K562 (cell line): ENCODE data around the gene TRIM36. TPM values are rescaled to one million over a fixed set of nuclear protein-coding genes. Genes with fewer than 3 reads are reported as not detected.

Source experiments
- ATAC-seq: fragments of 200-7000 bp; cut with Tn5 transposase; 3 replicates; pipeline ENCODE4 v1.9.1; 2020; ENCODE audit warnings: moderate library complexity
- BruUV-seq: library from RNA; stranded (reverse); fragments of 400-500 nt; replicated peaks from 2 replicates; lab custom pipeline; 2021; lab: Mats Ljungman, UMichigan
- CTCF ChIA-PET: fragments of 300-600 bp; formaldehyde crosslinking; extraction: SDS; loops from one replicate; lab custom pipeline; 2021; ENCODE audit warnings: low intra/inter-chr PET ratio; lab: Yijun Ruan, JAX
- POLR2A ChIA-PET: fragments of 300-600, 350-650 bp; sonication (Branson Sonifier 250); formaldehyde crosslinking; extraction: SDS; loops from one replicate; lab custom pipeline; 2021; ENCODE audit warnings: antibody characterized with exemption, inconsistent platforms; lab: Yijun Ruan, JAX
- DNase-seq, 4 experiments: peaks; one replicate each; pipeline versions ENCODE4 v3.0.0 to v3.0.0-alpha.2; 2011 to 2018; ENCODE audit warnings: low spot score in 3 of 4, mixed read lengths in 3 of 4; ENCODE audit errors: extremely low read depth in 1 of 4
- FAIRE-seq: peaks from 2 replicates; lab custom pipeline; 2011; peaks lifted over from hg19 to GRCh38; lab: Jason Lieb, UNC
- H2AFZ ChIP-seq: 2 replicates; pipeline ENCODE4 v1.6.0; 2011; ENCODE audit warnings: low read depth, low read length, control low read depth, inconsistent platforms
- H3K27ac ChIP-seq: fragments of 200-600 bp; 3 replicates; pipeline ENCODE4 v1.8.0; 2011; ENCODE audit warnings: low read depth, mild to moderate bottlenecking, control low read depth, inconsistent platforms, low read length, moderate library complexity, mixed read lengths; ENCODE audit errors: extremely low read depth
- H3K27me3 ChIP-seq, 2 experiments: fragments of 300-600 bp in 1 of 2; 2 replicates in 1 of 2; 3 replicates in 1 of 2; pipeline versions ENCODE4 v1.6.0 to v1.8.0; 2011; ENCODE audit warnings: inconsistent platforms in 2 of 2, low read length in 2 of 2, mild to moderate bottlenecking in 1 of 2, mixed read lengths in 1 of 2, moderate library complexity in 1 of 2; ENCODE audit not compliant: control insufficient read depth in 2 of 2, insufficient read depth in 2 of 2
- H3K36me3 ChIP-seq: fragments of 300-600 bp; 3 replicates; pipeline ENCODE4 v1.8.0; 2011; ENCODE audit warnings: mild to moderate bottlenecking, low read length, inconsistent platforms; ENCODE audit not compliant: control insufficient read depth, insufficient read depth
- H3K4me1 ChIP-seq, 2 experiments: fragments of 200-600 bp in 1 of 2; replicated peaks in 1 of 2; 2 replicates in 1 of 2; 3 replicates in 1 of 2; pipeline versions ENCODE4 v1.5.1 to v1.8.0; 2011; ENCODE audit warnings: inconsistent platforms in 2 of 2, low read length in 2 of 2, mild to moderate bottlenecking in 1 of 2, mixed read lengths in 1 of 2, moderate library complexity in 1 of 2; ENCODE audit not compliant: control insufficient read depth in 2 of 2, insufficient read depth in 2 of 2
- H3K4me2 ChIP-seq: 2 replicates; pipeline ENCODE4 v1.6.1; 2011; ENCODE audit warnings: low read length, control low read depth, inconsistent platforms, mixed read lengths; ENCODE audit not compliant: insufficient read depth
- H3K4me3 ChIP-seq: fragments of 200-600 bp; sonication (generic), shearing (Covaris generic); 2 replicates; pipeline ENCODE4 v1.5.1; 2016; ENCODE audit warnings: control low read depth, inconsistent platforms
- H3K79me2 ChIP-seq: fragments of 200-600 bp; 3 replicates; pipeline ENCODE4 v1.8.0; 2011; ENCODE audit warnings: low read length, inconsistent platforms; ENCODE audit not compliant: control insufficient read depth, insufficient read depth
- H3K9ac ChIP-seq, 2 experiments: 2 replicates each; pipeline versions ENCODE4 v1.6.0 to v1.6.1; 2011; ENCODE audit warnings: low read depth in 2 of 2, low read length in 2 of 2, control low read depth in 1 of 2, inconsistent platforms in 1 of 2, mild to moderate bottlenecking in 1 of 2, mixed read lengths in 1 of 2; ENCODE audit not compliant: insufficient read depth in 1 of 2
- H3K9me1 ChIP-seq: one replicate; pipeline ENCODE4 v1.6.0; 2011; ENCODE audit warnings: inconsistent platforms, mild to moderate bottlenecking, low read length, moderate library complexity; ENCODE audit not compliant: control insufficient read depth, insufficient read depth
- H3K9me3 ChIP-seq: replicated peaks from 2 replicates; pipeline ENCODE4 v1.5.1; 2011; ENCODE audit warnings: low read depth, low read length, inconsistent platforms; ENCODE audit not compliant: control insufficient read depth, insufficient read depth
- H4K20me1 ChIP-seq: replicated peaks from 2 replicates; pipeline ENCODE4 v1.6.1; 2011; ENCODE audit warnings: low read length, inconsistent platforms, mixed read lengths; ENCODE audit not compliant: control insufficient read depth, insufficient read depth
- BDP1 ChIP-seq: IDR thresholded peaks from 3 replicates; pipeline ENCODE4 v1.6.1; 2011; ENCODE audit not compliant: insufficient read length, insufficient read depth
- CBX3 ChIP-seq, 2 experiments: IDR thresholded peaks; 1 replicate in 1 of 2; 2 replicates in 1 of 2; pipeline ENCODE4 v1.6.1; 2012; ENCODE audit warnings: inconsistent platforms in 2 of 2, low read length in 2 of 2, borderline replicate concordance in 1 of 2, control low read depth in 1 of 2
- CBX5 ChIP-seq: IDR thresholded peaks from 2 replicates; pipeline ENCODE4 v1.6.1; 2014; ENCODE audit warnings: low read depth, borderline replicate concordance
- MBD2 ChIP-seq: sonication (generic); IDR thresholded peaks from 2 replicates; pipeline ENCODE4 v1.6.1; 2016; ENCODE audit warnings: low read depth, borderline replicate concordance
- NONO ChIP-seq, 2 experiments: fragments of 200-400 bp in 1 of 2; fragments of 450-650 bp in 1 of 2; formaldehyde crosslinking in 1 of 2; IDR thresholded peaks; 2 replicates each; pipeline ENCODE4 v1.6.1; 2017; ENCODE audit warnings: low read depth in 2 of 2, mild to moderate bottlenecking in 2 of 2, moderate library complexity in 2 of 2, low read length in 1 of 2
- POLR2H ChIP-seq: IDR thresholded peaks from 2 replicates; pipeline ENCODE4 v1.6.1; 2016; ENCODE audit warnings: missing genetic modification characterization, low read depth, mild to moderate bottlenecking, control low read depth, missing compliant biosample characterization, moderate library complexity
- ZBTB8A ChIP-seq: fragments of 450-650 bp; IDR thresholded peaks from 2 replicates; pipeline ENCODE4 v1.6.1; 2018; ENCODE audit warnings: mild to moderate bottlenecking, moderate library complexity; ENCODE audit not compliant: partially characterized antibody
- ZNF57 ChIP-seq: fragments of 450-650 bp; formaldehyde crosslinking; IDR thresholded peaks from 2 replicates; pipeline ENCODE4 v1.4.0; 2020; ENCODE audit warnings: mild to moderate bottlenecking, moderate library complexity
- ZNF830 ChIP-seq: fragments of 250-450 bp; sonication (Bioruptor Pico); IDR thresholded peaks from 2 replicates; pipeline ENCODE4 v1.5.0; 2021; ENCODE audit warnings: mild to moderate bottlenecking
- WGBS: fragments of 100-300 bp; shearing (Covaris generic); methylation state at CpG from one replicate; pipeline ENCODE4 v1.1.6; 2016; ENCODE audit warnings: low coverage, mixed read lengths; ENCODE audit not compliant: insufficient coverage; ENCODE audit errors: missing lambda C conversion rate; 5-methylcytosine and 5-hydroxymethylcytosine counted together
- in situ Hi-C: fragments of 300-500 bp; cut with MboI; formaldehyde crosslinking; loops from 4 replicates; pipeline ENCODE4 v1.15.0; 2018; ENCODE audit warnings: inconsistent platforms, mixed read lengths
- intact Hi-C: fragments of 100-400 bp; cut with micrococcal nuclease; formaldehyde crosslinking; loops from 2 replicates; pipeline ENCODE4 v1.14.2; 2022
- polyA plus RNA-seq, 8 experiments: library from polyadenylated mRNA; depleted of rRNA in 4 of 8; stranded (reverse) in 5 of 8; unstranded in 3 of 8; fragments of >200 nt; fragmentation: Nextera tagmentation in 2 of 8; fragmentation: Illumina TruSeq in 1 of 8; extraction: Ambion mirVana in 2 of 8; extraction: Trizol in 1 of 8; gene quantifications; 2 replicates each; pipeline versions ENCODE4 v1.2.1 to v1.2.3, GENCODE V29; 2011 to 2014; ENCODE audit warnings: inconsistent platforms in 1 of 8, missing spikeins in 1 of 8
- total RNA-seq, 7 experiments: library from RNA; depleted of rRNA in 6 of 7; stranded (reverse); fragments of >200 nt in 6 of 7; fragmentation: Illumina TruSeq in 2 of 7; extraction: Trizol in 2 of 7; gene quantifications; 2 replicates each; pipeline versions ENCODE4 v1.2.1 to v1.2.3, GENCODE V29; 2011 to 2021; ENCODE audit warnings: low replicate concordance in 1 of 7
- TF ChIP-seq, protein P1 (sequence below): fragments of 250-450 bp; sonication (Bioruptor Pico); IDR thresholded peaks from 2 replicates; pipeline ENCODE4 v1.4.0; 2020

TRIM36 gene
- total and polyA plus RNA-seq, 9 of the 15 experiments (the other 6 are each of a cell fraction or from before 2014, with no cell fraction given) = 0.10 to 0.71 (median 0.31) TPM

GRCh38 chr5:115179030-115179393 is 9.3 kb upstream of the TRIM36 start:
- no peaks in the 10 kb centered on the region for H3K9me1 ChIP-seq
- peaks cover 16 to 32% of the 10 kb centered on the region in 2 experiments for H3K27me3 ChIP-seq
- intact Hi-C loops = no loop called here
- H3K27ac ChIP-seq = no peak overlapping the region
- FAIRE-seq (no peak), DNase-seq (no peak), ATAC-seq (no peak)
- BruUV-seq = no TSS peak
- no peak overlapping the region for H3K4me2 ChIP-seq
- TF ChIP-seq CBX5 (no peak), CBX3 (IDR thresholded peaks at IDR 0.05; ENCODE audit: borderline replicate concordance in 1 of 2, low read length in 2 of 2) (no peak), BDP1 (no peak), MBD2 (no peak), ZNF830 (CRISPR knock-in tag) (no peak), ZBTB8A (no peak), POLR2H (tag) (no peak), NONO (IDR thresholded peaks at IDR 0.05; ENCODE audit: low read depth in 2 of 2, low read length in 1 of 2) (no peak), ZNF57 (no peak)
- TF ChIP-seq, protein P1, sequence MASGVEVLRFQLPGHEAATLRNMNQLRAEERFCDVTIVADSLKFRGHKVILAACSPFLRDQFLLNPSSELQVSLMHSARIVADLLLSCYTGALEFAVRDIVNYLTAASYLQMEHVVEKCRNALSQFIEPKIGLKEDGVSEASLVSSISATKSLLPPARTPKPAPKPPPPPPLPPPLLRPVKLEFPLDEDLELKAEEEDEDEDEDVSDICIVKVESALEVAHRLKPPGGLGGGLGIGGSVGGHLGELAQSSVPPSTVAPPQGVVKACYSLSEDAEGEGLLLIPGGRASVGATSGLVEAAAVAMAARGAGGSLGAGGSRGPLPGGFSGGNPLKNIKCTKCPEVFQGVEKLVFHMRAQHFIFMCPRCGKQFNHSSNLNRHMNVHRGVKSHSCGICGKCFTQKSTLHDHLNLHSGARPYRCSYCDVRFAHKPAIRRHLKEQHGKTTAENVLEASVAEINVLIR (CRISPR knock-in tag) = no peak
- H3K4me3 ChIP-seq = no peak overlapping the region
- no peaks in the 10 kb centered on the region for H3K36me3 ChIP-seq
- 46% methylated on average over 24 of the region's 30 CpGs for WGBS
- H3K9me3 ChIP-seq = no peaks in the 10 kb centered on the region
- H3K4me1 ChIP-seq = peaks cover 0 to 15% of the 10 kb centered on the region in 2 experiments; a peak in 2 of 5 replicates
- ChIA-PET CTCF (no interaction called here), POLR2A (no interaction called here)
- no peak overlapping the region for H3K9ac ChIP-seq
- in situ Hi-C loops = no loop called here
- H4K20me1 ChIP-seq = no peaks in the 10 kb centered on the region
- no peaks in the 10 kb centered on the region for H3K79me2 ChIP-seq
- no peak overlapping the region for H2AFZ ChIP-seq
